Retina (tissue), 1 donor: ENCODE data around the gene OR2V2.
"Not testable (repeated sequence)": the region's sequence is repeated elsewhere in the genome, so short reads cannot be mapped to it uniquely, and the experiment has no call there.

Source experiments
- DNase-seq: peaks from one replicate; pipeline ENCODE4 v3.0.0-alpha.2; 2016

OR2V2 gene

DNA sequence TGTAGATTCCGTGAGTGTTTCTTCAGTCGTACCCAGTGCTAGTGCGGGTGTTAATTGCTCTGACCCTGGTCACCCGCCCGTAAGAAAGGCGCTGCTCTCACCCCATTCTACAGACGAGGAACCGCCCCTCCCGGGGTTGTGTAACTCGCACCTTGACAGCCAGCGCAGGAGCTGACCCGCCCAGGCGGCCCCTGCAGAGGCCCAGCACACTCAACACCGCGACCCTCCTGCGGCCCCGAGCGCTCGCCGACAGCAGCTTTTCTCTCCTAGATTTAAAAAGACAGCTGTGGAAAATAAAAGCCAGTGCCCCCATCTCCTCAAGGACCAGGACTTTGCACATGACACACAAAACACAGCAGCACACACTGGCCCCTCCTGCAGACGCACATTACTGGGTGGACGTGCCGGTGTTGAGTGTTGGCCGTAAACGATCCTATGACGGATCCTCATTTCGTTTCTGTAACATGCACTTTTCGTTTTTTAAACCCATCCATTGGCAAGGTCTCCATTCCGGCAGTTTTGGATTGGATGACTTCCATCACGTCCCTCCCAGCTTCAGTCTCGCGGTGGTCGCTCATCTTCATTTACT is 22.9 kb downstream of the OR2V2 start:
- DNase-seq: no peak

DNA sequence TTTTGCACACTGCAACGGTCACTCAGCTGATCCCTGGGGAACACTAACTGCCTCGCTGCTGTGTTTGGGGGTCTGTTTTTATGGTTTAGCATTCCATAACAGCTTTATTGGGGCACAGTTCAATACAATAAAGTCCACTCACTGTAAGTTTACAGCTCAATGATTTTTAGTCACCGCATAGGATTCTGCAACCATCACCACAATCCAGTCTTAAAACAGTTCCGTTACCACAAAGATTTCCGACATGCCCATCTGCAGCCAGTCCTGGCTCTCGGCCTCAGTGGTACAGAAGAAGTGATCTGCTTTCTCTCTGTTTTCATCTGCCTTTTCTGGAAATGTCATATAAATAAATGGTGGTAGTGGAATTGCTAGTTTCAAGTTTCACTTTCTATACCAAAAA is 23.6 kb downstream of the OR2V2 start:
- DNase-seq: no peak

DNA sequence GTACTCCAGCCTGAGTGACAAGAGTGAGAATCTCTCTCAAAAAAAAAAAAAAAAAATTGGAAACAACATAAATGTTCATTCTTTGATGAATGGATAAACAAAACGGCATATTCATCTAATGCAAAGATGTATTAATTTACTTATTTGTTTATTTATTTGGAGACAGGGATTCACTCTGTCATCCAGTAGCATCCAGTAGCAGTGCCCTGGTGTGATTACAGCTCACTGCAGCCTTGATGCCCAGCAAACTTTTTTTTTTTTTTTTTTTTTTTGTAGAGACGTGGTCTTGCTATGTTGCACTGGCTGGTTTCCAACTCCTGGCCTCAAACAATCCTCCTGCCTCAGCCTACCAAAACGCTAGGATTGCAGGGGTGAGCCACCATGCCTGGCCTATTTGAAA is 24.4 kb downstream of the OR2V2 start:
- no peak for DNase-seq

DNA sequence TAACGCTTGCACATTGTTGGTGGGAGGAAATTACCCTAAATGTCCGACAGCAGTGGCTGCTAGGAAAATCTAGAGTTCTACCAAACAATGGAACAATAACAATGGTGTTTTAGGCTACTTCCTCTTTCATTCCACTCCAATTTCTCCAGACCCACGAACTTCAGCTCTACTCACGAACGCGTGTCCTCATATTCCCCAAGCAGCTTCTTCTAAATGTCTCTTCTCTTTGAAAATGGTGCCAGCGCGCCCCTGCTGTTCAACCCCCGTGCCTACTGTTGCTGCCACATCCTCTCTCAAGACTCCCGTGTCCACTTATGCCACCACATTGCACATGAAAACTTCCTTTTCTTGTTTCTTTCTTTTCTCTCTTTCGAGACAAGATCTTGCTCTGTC is 25.6 kb downstream of the OR2V2 start:
- peak; percentile 45 for DNase-seq

DNA sequence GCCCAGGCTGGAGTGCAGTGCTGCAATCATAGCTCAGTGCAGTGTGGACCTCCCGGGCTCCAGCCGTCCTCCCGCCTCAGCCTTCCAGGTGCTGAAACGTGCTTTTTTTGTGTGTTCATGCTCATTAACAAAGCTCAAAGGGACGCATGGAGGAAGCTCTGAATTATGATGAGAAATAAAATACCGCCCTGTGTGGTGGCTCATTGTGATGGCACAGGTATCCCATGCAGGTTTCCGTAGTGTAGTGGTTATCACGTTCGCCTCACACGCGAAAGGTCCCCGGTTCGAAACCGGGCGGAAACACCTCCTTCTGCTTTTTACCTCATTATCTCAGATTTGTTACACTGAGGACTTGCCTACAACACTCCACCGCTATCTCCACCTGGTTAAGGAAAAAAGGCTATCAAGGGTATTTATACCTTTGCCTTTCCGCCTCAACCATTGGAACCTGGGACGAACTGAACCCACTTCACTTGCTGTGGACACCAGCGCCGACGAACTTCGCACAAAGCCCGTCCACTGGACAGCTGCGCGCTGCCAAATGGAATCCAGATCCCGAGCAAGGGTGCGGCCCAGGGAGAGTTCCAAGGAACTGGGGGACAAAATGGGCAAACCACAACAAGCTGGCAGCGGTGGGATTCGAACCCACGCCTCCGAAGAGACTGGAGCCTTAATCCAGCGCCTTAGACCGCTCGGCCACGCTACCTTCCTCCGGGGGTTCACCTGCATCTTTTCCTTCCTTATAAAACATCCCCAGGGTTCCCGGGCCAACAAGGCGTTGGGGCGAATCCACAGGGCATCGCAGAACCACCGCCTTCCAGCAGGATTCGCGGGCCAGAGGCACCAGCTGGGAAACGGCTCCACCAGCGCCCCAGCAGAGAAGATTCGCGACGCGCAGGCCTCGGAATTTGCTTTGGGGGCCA is 26.3 kb downstream of the OR2V2 start:
- peak; percentile 47 for DNase-seq

DNA sequence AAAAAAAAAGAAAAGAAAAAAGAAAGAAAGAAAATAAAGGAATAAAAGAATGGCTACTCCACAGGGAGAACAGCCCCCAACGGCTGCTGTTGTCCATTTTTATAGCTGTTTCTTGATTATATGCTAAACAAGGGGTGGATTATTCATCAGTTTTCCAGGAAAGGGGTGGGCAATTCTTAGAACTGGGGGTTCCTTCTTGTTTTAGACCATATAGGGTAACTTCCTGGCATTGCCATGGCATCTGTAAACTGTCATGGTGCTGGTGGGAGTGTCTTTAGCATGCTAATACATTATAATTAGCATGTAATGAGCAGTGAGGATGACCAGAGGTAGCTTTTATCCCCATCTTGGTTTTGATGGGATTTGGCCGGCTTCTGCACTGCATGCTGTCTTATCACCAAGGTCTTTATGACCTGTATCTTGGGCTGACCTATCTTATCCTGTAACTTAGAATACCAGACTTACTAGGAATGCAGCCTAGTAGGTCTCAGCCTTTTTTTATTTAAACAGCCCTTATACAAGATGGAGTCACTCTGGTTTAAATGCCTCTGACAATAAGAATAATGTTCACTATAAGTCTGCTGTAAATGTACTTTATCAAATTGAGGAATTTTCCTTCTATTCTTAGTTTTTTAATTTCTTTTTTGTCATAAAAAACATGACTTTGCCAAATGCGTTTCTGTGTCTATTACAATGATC is 29.0 kb downstream of the OR2V2 start:
- DNase-seq: no peak

DNA sequence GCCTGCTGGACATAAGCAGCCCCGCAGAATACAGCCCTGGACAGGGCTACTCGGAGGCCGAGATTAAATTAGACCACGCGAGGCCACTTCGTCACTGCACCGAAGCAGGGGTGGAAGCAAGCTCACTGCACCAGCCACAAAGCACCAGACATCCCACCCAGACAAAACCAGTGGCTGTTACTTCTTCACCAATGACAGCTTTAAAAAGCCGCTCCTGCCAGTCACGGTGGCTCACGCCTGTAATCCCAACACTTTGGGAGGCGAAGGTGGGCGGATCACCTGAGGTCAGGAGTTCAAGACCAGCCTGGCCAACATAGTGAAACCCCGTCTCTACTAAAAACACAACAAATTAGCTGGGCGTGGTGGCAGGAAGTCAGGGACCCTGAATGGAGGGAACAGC is 30.2 kb downstream of the OR2V2 start:
- not testable (repeated sequence) for DNase-seq

DNA sequence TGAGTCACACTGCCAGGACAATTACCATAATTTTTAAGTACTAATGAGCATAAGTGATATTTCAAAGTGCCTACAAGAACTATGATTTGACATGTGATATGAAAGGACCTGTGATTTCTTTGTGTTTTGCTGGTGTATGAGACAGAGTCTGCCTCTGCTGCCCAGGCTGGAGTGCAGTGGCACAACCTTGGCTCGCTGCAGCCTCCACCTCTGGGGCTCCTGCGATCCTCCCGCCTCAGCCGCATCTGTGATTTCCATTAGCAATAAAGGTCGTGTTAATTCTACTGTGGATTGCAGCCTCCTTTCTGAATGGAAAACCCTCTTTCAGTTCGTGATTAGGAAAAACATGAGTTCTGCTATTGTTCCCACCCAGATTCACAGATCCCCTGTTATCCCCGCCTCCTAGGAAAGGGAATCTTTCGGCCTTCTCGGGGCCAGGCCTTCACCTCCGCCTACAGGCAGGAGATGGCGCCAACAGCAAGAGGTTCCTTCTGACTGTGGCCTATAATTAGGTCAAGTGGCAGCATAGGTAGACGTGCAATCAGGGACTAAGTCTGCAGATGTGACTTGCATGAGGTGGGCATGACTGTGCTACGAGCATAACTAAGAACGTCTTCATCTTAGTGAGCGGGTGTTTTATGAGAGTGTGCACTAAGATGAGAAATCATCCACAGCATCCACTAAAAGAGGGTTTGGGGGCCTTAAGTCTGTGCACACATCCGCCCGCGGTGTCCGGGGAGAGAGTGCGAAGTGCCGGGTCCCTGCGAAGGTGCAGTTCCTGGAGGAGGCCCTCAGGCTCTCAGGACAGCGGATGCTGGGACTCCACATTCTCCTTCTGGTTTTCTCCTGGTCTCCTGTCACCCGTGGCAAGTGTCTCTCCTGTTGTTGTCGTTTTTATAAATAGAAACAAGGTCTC is 34.5 kb downstream of the OR2V2 start:
- DNase-seq: peak; percentile 82

DNA sequence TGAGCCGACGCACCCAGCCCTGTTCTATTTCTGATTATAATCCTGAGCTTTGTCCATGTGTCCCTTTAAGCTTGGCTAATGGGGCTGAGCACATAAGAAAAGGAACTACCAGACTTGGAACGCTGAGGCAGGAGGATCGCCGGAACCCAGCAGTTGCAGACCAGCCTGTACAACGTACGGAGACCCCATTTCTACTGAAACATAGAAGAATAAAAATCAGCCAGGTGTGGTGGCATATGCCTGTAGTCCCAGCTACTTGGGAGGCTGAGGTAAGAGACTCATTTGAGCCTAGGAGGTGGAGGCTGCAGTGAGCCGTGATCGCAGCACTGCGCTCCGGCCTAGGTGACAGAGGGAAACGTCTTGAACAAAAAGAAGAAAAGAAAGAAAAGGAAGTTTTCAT is 35.3 kb downstream of the OR2V2 start:
- peak; percentile 45 for DNase-seq

DNA sequence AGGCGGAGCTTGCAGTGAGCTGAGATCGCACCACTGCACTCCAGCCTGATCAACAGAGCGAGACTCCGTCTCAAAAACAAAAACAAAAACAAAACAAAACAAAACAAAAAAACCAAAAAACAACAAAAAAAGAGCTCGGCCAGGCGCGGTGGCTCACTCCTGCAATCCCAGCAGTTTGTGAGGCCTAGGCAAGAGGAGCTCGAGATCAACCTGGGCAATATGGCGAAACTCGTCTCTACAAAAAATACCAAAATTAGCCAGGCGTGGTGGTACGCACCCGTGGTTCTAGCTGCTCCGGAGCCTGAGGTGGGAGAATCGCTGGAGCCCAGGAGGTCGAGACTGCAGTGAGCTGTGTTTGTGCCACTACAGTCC is 37.4 kb downstream of the OR2V2 start:
- no peak for DNase-seq

DNA sequence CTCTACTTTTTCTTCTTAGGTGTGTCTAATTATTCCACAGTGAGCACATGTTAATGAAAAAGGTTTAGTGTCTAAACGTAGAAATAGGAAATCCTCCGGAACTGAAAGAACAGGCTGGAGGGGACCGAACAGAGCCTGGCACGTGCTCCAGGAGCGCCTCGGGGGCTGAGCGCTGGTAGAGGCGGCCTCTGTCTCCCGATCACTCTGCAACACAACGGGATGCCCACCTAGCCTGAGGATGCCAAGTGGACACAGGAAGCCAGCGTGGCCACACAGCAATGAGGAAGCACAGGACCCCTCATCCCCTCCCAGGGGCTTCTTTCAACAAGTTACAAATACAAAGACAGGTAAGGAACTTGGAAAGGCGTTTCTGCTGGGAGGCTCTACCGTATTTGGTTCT is 38.2 kb downstream of the OR2V2 start:
- DNase-seq: no peak

DNA sequence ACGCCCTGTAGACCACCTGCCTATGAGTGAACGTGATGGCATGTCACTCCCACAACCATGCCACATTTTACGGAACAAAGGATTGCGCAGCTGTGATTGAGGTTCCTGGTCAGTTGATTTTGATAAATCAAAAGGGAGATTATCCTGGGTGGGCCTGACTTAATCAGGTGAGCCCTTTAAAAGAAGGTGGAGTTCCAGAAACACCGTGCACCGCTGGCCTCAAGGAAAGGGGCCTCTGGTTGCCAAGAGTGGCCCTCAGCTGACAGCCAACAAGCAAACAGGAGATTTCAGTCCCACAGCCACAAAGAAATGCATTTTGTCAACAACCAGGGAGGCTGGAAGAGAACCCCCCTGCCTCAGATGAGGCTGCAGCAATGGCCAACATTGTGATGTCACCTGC is 38.6 kb downstream of the OR2V2 start:
- no peak for DNase-seq

DNA sequence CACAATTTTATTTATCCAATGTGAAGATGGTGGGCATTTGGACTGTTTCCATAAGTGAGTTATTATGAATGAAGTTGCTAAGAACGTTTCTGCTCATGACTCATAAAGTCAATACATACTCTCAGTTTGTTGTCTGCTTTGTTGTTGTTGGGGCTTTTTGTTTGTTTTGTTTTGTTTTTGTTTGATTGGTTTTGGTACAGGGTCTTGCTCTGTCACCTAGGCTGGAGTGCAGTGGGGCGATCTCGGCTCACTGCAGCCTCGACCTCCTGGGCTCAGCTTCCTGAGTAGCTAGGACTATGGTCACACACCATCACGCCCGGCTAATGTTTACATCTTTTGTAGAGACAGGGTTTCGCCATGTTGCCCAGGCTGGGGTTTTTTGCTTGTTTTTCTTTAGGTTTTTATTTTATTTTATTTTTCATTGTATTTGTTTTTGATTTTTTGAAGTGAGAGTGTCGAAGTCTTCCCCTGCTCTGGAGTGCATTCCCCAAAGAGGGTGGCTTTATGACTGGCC is 39.7 kb downstream of the OR2V2 start:
- no peak for DNase-seq

DNA sequence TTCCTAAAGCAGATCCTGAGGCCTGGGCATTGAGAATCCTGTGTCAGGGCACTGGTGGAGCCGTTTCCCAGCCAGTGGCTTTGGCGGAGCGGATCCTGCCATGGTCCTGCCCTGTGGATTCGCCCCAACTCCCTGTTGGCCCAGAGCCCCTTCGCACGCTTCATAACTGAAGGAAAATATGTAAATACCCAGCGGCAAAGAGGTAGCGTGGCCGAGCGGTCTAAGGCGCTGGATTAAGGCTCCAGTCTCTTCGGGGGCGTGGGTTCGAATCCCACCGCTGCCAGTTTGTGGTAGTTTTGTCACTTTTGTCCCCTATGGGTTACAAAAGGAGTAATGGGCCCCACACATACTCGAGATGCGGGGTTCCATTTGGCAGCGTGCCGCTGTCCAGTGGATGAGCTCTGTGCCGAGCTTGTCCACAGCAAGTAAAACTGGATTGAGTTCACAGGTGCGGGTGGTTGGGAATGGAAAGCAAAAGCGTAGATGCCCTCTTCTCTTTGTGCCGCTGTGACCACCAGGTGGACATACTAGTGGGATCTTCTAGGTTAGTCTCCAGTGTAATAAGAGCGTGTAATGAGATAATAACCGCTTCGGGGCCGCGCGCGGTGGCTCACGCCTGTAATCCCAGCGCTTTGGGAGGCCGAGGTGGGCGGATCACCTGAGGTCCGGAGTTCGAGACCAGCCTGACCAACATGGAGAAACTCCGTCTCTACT is 40.3 kb downstream of the OR2V2 start:
- peak; percentile 80 for DNase-seq

DNA sequence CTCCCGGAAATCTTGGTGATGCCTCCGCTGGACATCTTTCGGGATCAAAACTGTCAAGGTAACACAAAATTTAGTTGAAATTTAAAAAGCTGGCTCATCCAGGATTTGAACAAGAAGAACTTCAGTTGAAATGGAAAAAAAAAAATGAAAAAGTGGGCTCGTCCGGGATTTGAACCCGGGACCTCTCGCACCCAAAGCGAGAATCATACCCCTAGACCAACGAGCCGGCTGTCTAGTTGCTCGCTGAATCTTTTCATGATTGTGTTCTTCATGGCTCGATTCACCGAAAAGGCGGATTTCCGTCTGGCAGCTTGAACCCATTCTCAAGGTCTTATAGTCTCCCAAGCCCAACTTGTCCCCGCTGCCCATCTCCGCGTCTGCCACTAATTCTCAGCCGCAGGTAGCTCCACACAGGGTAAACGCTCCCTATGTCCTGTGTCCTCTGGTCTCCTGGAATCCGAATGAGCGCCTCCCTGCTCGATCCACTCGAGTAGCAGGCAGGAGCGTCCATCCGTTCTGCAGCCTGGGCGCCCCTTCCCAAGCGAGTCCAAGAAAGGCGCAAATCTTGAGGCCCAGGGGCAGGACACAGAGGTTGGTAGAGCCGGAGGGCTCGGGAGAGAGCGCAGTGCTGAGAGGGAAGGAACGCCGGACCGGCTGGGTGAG is 41.4 kb downstream of the OR2V2 start:
- DNase-seq: peak; percentile 95

DNA sequence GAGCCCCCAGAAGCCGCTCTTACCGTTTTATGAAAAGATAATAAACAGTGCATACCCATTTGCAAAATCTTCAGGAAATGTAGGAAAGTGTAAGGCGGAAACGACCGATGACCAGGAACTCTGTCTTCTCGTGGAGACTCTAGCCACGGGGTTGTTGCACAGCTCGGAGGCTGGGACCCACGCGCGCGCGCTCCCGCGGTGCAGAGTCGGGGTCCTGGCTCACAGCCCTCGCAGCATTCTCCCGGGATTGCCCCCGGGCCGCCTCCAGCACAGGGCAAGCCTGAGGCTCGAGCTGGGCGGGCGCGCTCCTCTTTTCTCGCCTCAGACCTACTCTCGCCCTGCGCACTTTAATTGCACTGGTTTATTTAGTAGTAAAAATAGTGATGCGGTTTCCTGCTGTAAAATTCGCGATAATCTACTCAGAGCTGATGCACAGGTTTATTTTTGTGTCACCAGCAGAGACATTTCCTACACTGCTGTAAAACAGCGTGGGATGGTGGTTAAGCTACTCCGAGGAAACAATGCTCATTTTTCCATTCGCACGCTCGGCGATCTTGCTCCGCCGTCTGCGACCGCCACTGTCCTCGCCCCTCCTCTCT is 42.1 kb downstream of the OR2V2 start:
- DNase-seq: no peak

DNA sequence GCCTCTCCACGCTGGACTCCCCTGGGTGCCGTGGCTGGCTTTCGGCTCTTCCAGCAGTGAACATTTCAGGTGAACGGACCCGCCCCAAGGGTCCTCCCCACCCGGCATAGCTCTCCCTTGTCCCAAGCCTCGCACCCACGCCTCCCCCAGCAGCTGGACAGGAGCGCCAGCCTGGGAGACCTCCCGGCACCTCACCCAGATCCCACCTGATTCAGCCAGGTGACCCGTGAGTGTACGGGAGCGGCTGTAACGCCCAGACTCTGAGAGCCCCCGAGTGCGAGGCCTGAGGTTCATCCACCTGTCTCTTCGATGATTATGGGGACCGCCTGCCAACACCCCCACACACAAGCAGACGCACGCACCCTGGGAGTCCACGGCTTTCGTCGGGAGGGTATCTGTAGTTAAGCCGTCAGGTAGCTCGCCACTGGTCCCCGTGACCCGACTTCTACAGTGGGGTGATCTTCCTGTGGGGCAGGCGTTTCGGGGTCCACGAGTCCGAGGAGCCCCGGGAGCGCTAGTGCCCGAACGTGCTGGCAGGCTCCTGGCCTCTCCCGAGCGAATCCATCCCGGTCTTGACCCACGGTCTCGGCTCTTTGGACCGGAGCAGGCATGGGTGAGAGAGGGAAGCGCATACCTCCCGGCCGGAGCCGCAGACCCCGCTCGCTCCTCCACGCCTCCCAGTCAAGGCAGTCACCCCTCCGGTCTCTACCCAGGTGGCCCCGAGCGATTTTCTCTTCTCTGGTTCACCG is 42.8 kb downstream of the OR2V2 start:
- DNase-seq: peak; percentile 67

DNA sequence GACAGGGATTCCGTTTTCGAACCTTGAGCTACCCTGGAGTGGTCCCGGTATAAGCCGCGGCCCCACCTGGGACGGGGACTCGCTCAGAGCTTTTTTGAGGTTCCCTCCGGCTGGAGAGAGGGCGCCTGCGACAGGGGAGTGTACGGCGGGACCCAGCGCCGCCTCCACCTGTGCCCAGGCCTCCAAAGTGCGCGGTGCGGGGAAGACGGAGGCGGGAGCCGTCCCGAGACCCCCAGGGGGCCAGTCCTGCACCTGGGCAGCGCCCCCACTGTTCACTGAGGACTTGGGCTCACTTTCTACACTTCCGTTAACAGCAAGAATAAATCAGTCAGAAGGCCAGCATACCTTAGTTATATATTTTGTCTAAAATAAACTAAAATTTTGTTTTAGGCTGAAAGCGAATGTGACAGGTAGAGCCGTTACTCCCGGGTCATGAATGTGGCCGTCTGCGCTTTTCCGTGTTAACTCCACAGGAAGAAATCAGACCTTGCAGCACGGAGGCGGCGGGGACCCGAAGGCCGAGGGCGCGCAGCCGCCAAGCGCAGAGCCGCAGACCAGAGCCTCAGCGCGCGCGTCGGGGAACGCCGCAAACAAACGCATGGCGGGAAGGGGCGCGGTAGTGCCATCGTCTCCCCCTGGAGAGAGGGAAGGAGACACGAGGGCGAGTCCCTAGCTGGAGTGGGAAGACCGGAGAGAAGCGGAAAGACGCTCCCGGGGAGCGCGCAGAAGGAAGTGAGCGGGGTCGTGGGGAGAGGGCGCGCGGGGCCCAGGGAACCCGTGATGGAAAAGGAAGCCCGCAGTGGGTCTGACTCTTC is 43.5 kb downstream of the OR2V2 start:
- no peak for DNase-seq
